22Rv1 (cell line): Measurements from ENCODE around the gene CFAP221.

Experiments used
- H3K27ac ChIP-seq: fragments of 450-650 bp; 2 replicates; pipeline ENCODE4 v1.5.1; 2017
- ZFX ChIP-seq: fragments of 450-650 bp; IDR thresholded peaks from 2 replicates; pipeline ENCODE4 v1.6.1; 2017; ENCODE audit warnings: antibody characterized with exemption, borderline replicate concordance
- TF ChIP-seq, protein P1 (sequence below): fragments of 450-650 bp; IDR thresholded peaks from 2 replicates; pipeline ENCODE4 v1.5.1; 2017; ENCODE audit warnings: mild to moderate bottlenecking

Gene CFAP221

DNA sequence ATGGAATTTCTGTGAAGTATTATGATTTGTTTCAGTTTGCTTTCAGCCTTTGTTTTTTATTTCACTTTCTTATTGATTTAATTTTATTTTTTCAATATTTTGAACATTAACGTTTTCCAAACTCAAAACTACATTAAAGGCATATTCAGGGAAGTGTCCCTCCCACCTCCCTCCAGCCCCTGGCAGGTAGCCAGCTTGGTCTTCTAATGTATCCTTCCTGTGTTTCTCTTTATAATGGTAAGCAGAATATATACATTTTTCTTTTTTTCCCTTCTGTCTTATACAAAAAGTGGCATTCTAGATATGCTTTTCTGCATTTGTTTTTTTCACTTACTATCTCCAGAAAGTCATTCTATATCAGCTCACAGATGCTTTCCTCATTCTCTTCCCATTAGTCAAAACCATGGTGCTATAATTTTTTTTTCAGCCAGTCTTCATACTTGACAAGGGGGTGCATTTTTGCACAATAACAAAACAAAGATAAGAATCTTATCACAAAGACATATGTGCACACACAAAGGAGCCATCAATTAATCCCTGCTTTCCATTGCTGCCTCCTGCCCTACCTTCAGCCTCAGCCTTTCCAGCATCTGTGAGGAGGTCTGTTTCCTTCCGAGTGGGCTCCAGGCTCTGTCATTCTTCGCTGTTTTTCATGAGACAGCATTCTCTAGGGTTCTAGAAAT is 101.1 kb downstream of the CFAP221 start:
- TF ChIP-seq, protein P1, sequence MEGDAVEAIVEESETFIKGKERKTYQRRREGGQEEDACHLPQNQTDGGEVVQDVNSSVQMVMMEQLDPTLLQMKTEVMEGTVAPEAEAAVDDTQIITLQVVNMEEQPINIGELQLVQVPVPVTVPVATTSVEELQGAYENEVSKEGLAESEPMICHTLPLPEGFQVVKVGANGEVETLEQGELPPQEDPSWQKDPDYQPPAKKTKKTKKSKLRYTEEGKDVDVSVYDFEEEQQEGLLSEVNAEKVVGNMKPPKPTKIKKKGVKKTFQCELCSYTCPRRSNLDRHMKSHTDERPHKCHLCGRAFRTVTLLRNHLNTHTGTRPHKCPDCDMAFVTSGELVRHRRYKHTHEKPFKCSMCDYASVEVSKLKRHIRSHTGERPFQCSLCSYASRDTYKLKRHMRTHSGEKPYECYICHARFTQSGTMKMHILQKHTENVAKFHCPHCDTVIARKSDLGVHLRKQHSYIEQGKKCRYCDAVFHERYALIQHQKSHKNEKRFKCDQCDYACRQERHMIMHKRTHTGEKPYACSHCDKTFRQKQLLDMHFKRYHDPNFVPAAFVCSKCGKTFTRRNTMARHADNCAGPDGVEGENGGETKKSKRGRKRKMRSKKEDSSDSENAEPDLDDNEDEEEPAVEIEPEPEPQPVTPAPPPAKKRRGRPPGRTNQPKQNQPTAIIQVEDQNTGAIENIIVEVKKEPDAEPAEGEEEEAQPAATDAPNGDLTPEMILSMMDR = no peak
- TF ChIP-seq ZFX = no peak
- no peak overlapping the region for H3K27ac ChIP-seq

- no peak for TF ChIP-seq ZFX
- TF ChIP-seq, protein P1 = no peak
- H3K27ac ChIP-seq = no peak overlapping the region
Measured at GRCh38 chr2:119646149-119646548, 101.9 kb downstream of the CFAP221 start.

GRCh38 chr2:119647440-119648169 is 103.4 kb downstream of the CFAP221 start:
- no peak for TF ChIP-seq ZFX
- TF ChIP-seq, protein P1 = no peak
- no peak overlapping the region for H3K27ac ChIP-seq

DNA sequence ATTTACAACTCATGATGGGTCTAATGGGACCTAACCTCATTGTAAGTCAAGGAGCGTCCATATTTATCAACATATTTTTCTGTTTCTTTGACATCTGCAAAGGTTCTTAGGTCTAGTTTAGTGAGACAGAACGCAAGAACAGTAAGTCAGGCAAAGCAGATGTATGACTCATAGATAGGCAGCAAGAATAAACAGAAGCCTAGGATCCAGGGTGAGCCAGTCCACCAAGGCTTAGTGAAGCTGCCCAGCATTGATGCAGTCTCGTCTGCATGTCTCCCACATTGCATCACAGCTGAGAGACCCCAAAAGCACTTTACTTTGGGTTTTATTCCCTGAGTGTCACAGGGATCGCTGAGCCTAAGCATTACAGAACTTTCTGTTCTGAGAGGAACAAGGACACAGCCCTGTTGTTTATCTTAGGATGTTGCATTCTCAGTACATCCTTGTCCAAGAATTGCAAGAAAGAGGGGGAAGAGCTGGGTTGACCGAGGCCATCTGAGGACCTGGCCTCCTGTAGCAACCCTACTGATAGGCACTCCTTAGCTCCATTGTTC is 105.2 kb downstream of the CFAP221 start:
- no peak for TF ChIP-seq ZFX
- TF ChIP-seq, protein P1 = no peak
- H3K27ac ChIP-seq = no peak overlapping the region

- TF ChIP-seq, protein P1 = no peak
- TF ChIP-seq ZFX = no peak
- no peak overlapping the region for H3K27ac ChIP-seq
Measured at GRCh38 chr2:119650206-119650605, 106.0 kb downstream of the CFAP221 start.

DNA sequence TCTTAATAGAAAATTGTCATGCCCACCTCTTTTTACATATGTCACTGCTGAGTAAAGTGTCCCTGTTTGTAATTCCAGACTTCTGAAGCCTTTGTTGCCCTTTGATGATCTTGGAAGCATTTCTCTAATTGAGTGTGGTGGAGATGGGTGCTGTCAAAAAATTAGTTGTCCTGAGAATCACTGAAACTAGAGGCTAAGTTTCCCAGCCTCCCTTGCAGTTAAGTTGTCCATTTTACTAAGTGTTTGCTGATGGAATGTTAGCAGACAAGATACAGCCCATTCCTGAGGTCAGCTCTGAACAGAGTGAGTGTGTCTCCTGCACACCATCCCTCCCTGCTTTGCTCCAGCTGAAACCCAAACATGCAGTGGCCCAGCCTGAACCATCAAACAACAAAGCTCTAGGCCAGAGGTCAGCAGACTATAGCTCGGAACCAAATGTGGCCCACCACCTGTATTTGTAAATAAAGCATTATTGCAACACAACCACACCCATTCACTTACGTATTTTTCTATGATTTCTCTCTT is 106.7 kb downstream of the CFAP221 start:
- TF ChIP-seq, protein P1 = no peak
- no peak for TF ChIP-seq ZFX
- H3K27ac ChIP-seq = no peak overlapping the region
